NCI-H2171 (cell line): ENCODE measurements around the gene FXYD7.

Source experiments
- DNase-seq: peaks from one replicate; lab custom pipeline; 2025; lab: John Stamatoyannopoulos, UW

FXYD7 gene

DNA sequence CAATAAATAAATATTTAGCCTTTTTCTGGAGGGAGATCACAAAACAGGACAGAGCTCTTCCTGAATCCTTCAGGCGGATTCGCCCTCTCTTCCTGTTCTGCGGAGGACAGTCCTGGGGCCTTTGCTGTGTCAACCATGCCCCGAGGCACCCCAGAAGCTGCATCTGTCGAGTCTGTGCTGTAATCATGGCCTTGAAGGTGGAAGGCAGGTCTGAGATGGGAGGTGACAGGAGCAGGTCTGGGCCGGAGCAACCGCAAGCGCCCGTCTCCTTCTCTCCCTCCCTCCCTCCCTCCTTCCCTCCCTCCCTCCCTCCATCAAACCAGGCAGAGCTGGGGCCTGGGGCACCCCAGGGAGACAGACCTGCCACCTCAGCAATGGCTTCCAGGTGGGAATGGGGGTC is 32.1 kb upstream of the FXYD7 start:
- no peak for DNase-seq

DNA sequence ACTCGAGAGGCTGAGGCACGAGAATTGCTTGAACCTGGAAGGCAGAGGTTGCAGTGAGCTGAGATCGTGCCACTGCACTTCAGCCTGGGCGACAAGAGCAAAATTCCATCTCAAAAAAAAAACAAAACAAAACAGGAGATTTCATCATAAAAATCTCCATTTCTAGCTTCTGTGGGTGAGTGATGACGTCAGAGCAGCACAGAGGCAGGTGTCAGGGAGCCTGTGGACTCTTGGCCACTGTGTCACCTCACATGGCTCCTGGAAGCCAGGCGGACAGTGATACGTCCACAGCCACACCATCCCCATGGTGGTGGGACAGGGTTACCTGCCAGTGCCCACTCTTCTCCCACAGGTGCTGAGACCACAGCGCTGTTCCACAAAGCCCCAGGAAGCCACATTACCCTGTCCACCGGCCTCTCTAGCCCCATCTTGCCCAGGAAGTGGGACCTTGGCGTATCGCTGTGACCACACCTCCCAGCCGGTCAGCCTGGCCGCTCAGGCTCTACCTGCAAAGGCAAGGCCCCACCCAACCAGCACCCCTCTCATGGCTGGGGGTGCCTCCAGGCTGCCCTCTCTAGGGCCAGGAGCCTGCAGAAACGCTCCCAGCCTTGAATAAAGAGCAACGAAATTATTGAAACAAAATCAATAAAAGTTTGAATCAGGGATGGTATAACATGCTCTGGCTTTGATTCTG is 29.9 kb upstream of the FXYD7 start:
- DNase-seq = no peak

DNA sequence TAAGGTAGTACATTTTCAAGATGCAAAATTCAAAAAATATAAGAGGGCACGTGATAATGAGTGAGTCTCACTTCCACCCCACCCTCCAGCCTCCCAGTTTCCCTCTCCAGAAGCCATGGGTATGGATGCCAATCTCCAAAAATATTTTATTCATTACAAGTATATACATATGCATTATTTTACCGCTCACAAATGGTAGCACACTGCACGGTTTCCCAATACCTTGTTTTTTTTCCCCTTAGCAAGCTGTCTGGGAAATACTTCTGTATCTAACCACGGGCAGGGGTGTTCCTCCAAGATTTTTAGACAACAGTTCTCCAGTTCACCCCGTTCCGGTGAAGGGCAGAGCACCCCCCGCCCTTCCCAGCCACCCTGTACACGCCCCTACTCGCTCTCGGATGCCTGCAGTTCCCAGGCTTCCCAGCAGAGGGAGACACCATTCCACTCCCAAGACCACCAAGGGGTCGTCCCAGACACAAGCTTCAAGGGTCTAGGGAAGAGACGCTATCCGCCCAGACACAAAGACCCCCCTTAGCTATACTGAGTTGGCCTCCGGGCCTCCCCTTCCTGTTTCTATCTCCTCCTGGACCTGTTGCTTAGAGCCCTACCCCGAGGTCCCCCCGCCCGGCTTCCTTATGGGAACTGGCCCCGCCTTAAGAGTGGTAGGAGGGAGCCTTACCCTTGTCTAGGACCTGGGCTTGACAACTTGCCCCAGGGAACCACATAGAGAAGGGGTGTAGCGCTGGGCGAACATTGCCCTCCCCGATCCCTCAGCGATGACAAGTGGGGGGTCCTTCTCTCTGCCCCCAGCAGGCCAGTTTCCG is 28.5 kb upstream of the FXYD7 start:
- peak; percentile 40 for DNase-seq

GRCh38 chr19:35115177-35115951 is 27.7 kb upstream of the FXYD7 start, which contains the start of gene FXYD3:
TSS of gene FXYD3 (plus strand) at chr19:35115823. CDS start at chr19:35119377, 3,554 bp downstream.
- DNase-seq = no peak

DNA sequence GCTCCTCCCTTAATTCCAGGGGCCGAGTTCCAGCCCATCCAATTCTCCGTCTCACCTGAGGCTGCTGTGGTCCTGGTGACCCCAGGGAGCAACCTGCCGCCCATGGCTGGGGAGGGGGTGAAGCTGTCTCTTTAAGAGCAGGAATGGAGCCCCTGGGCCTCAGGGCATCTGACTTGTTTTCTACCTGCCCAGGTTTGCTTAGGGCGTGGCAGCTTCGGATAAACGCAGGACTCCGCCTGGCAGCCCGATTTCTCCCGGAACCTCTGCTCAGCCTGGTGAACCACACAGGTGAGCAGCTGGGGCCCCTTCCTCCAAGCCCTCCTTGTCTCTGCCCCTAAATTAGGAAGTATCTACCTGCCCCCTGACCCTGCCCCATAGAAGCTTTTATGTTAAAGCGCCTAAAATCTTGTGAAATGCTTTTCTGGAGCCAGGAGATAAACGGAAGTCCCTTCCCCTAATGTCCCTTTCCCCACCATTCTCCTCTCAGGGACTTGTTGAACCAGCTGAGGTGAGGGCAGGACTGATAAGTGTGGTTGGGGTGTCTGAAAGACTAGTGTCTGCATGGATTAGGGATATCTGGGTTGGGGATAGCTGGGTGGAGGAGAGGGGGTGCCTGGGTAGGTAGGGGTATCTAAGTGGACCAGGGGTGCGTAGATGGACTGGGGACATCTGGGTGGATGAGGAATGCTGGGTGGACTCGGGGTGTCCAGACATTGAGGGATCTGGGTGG is 26.8 kb upstream of the FXYD7 start:
- DNase-seq = no peak

- DNase-seq = no peak
Observed at GRCh38 chr19:35117116-35117515, 25.9 kb upstream of the FXYD7 start.

DNA sequence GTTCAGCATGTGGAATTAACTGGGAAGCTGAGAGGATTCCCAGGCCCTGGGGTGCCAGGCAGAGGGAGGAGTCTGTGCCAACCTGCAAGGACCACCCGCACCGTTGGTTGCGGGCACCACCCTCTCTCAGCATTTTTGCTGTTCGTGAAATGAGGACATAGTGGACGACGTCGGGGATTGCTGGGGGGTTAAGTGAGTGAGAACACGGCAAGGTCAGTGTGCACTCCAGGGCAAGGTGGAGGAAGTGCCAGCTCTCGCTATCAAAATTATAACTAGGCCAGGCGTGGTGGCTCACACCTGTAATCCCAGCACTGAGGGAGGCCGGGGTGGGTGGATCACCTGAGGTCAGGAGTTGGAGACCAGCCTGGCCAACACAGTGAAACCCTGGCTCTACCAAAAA is 25.3 kb upstream of the FXYD7 start:
- no peak for DNase-seq

GRCh38 chr19:35118268-35119020 is 24.6 kb upstream of the FXYD7 start:
- no peak for DNase-seq

DNA sequence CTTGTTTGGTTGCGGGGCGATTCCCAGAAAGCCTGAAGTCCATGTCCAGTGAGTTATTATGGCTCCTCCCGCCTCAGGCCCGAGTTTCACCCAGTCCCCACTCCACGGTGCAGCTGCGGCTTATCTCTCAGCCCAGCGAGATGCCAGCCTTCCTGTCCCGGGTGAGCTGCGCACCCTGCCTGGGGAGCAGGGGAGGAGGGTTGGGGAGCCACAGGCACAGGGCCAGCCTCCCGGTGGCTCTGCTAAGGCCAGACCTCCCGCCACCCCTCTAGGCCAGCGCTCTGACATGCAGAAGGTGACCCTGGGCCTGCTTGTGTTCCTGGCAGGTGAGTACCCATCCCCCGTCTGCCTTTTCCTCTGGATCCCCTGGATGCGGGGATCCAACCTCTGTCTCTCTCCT is 24.0 kb upstream of the FXYD7 start:
- no peak for DNase-seq

DNA sequence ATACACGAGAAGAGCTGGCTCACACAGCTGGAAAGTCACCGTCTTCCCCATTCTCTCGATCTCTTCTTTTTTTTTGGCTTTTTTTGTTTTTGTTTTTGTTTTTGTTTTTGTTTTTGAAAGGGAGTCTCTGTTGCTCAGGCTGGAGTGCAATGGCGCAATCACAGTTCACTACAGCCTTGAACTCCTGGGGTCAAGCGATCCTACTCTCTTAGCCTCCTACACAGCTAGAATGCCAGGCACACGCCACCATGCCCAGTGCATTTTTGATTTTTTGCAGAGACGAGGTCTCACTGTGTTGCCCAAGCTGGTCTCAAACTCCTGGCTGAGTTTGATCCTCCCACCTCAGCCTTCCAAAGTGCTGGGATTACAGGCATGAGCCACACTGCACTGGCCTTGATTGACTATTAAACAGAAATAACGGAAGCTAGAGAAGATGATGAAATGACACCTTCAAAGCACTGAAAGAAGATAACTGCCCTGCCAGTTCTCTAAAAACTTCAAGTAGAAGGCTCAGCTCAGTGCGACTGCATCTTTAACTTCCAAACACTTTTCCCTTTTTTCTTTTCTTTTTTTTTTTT is 23.4 kb upstream of the FXYD7 start:
- no peak for DNase-seq

- DNase-seq = peak; percentile 48
Observed at GRCh38 chr19:35120492-35120891, 22.6 kb upstream of the FXYD7 start.

- no peak for DNase-seq
Observed at GRCh38 chr19:35120898-35121297, 22.2 kb upstream of the FXYD7 start.

GRCh38 chr19:35122687-35123551 is 20.1 kb upstream of the FXYD7 start:
- DNase-seq = peak; percentile 37

DNA sequence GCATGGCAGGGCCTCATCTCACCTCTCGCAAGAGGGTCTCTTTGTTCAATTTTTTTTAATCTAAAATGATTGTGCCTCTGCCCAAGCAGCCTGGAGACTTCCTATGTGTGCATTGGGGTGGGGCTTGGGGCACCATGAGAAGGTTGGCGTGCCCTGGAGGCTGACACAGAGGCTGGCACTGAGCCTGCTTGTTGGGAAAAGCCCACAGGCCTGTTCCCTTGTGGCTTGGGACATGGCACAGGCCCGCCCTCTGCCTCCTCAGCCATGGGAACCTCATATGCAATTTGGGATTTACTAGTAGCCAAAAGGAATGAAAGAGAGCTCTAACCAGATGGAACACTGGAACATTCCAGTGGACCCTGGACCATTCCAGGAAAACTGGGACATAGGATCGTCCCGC is 19.5 kb upstream of the FXYD7 start:
- DNase-seq = no peak

DNA sequence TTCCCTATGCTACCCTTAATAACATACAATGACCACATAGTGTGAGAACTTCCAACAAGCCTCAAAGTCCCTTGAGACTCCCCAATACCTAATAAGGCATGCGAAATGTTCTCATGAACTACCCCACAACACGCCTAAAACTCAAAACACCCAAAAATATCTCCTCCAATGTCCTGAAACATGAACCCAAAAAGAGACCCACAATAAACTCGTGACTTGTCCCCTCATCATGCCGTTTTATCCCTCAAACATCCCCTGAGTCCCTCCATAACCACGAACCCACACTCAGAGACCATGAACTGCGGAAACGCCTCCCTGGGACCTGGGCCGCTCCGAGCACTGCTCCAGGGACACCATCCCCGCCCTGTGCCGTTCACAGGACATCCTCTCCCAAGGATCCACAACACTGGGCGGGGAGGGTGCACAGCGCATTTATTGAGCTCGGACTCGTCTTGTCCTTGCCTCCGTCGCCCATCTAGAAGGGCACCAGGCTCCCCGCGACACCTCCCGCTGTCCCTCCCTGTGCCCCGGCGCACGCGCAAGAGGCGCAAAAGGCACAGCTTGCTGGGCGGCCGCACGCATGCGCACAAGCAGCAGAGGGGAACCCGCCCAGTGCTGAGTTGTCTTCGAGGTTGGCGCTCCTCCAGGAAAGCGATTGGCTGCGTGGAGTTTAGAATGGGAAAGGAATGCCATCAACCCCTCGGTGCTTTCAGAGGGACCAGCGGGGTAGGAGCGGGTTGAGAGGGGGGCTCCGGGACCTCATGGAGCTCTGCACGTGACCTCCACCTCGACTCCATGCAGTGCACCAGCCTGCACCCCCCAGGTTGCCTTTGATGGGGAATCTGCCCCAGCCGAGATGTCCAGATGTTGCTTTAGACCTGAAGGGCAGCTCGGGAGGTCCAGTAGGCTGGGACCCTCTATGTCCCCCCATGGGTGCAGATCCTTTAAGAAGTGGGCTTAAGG is 18.7 kb upstream of the FXYD7 start:
- DNase-seq = peak; percentile 90

DNA sequence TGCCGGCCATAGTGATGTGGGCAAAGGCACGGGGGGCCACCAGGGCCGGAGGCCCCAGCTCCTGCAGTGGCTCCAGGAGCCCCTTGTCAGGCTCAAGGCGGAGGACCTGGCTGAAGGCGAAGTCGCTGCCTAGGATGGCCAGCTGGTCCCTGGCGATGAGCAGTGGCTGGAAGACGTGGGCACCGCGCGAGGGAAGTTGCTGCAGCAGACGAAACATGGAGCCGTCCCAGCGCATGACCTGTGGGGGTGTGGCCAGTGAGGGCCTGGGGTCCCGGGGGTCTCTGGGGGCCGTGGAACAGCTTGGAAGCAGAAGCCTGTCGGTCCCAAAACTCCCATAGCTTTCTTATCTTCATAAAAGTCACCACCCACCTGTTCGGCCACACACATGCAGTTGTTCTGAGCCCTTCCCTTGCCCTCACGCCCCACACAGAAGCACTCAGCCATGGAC is 17.8 kb upstream of the FXYD7 start:
- DNase-seq = no peak

DNA sequence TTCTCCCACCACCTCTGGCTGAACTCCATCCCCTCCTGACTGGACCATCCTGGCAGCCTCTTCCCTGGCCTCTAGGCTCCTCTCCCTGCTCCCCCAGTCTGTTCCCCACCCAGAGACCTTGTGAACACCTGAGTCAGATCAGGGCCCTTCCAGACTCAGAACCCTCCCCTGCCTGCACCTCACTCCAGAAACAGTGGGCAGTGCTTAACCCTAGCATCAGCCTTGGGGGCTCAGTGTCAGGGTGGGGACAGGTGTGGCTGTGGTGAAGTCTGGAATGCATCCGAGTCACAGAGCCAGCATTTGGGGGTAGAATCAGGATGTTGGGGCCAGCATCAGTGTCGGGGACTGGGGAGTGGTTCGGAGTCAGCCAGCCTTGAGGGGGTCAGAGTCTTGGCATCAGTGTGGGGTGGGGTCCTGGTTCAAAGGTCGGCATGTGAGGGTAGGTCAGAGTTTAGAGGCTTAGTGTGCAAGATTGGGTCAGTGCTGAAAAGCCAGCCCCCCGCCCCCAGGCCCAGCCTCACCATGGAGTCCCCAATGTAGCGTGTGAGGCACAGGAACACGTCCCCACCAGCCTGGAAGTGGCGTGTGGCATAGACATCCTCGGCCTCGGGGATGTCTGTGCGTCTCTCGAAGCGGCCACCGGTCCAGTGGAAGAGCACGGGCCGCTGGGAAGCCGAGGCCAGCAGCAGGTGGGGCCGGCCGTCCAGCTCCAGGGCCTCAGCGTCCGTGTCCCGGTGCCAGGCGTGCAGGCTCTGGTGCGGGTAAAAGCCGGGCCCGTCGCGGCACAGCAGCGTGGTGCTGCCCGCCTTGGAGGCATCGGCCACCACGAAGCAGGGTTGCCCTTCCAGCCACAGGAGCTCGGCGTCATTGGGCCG is 17.1 kb upstream of the FXYD7 start:
- no peak for DNase-seq

GRCh38 chr19:35126624-35126959 is 16.5 kb upstream of the FXYD7 start:
- no peak for DNase-seq
